ENCODE results near the gene LRMDA.
A peak's percentile ranks its signal among the peaks of the same experiment; 100 is the strongest.

The LRMDA gene

GRCh38 chr10:76327441-76327840, 896.0 kb downstream of the LRMDA start:
- no peak for TF ChIP-seq CTCF (IDR thresholded peaks at IDR 0.05; ENCODE audit: unreplicated experiment in 3 of 3)
- Mint-ChIP-seq H3K9me3 (no peaks in the 10 kb centered on the region), H3K36me3 (ENCODE audit: low read depth) (no peaks in the 10 kb centered on the region), H3K27ac (no peak overlapping the region), H3K27me3 (ENCODE audit: low read depth) (peaks cover 6% of the 10 kb centered on the region), H3K4me3 (no peak overlapping the region), H3K4me1 (peaks cover 39% of the 10 kb centered on the region)

GRCh38 chr10:76328348-76328747, 896.9 kb downstream of the LRMDA start:
- Mint-ChIP-seq H3K27me3 (ENCODE audit: low read depth) (peaks cover 6% of the 10 kb centered on the region), H3K4me1 (peaks cover 47% of the 10 kb centered on the region), H3K9me3 (no peaks in the 10 kb centered on the region), H3K27ac (no peak overlapping the region), H3K36me3 (ENCODE audit: low read depth) (no peaks in the 10 kb centered on the region), H3K4me3 (no peak overlapping the region)
- TF ChIP-seq CTCF (IDR thresholded peaks at IDR 0.05; ENCODE audit: unreplicated experiment in 3 of 3) = no peak

- peaks cover 55% of the 10 kb centered on the region for H3K4me1 Mint-ChIP-seq
- H3K36me3 Mint-ChIP-seq (ENCODE audit: low read depth) = no peaks in the 10 kb centered on the region
- peak overlapping the region in 2 of 3 experiments; percentile 32 to 67 for H3K27ac Mint-ChIP-seq
- H3K4me3 Mint-ChIP-seq = no peak overlapping the region
- TF ChIP-seq CTCF (IDR thresholded peaks at IDR 0.05; ENCODE audit: unreplicated experiment in 3 of 3) = no peak
- H3K27me3 Mint-ChIP-seq (ENCODE audit: low read depth) = peaks cover 6% of the 10 kb centered on the region
- H3K9me3 Mint-ChIP-seq = no peaks in the 10 kb centered on the region
These were observed 898.6 kb downstream of the LRMDA start for GRCh38 chr10:76329891-76330575.

- H3K36me3 Mint-ChIP-seq (ENCODE audit: low read depth) = no peaks in the 10 kb centered on the region
- peak overlapping the region in 2 of 3 experiments; percentile 16 to 21 for H3K27ac Mint-ChIP-seq
- no peaks in the 10 kb centered on the region for H3K9me3 Mint-ChIP-seq
- no peak overlapping the region for H3K4me3 Mint-ChIP-seq
- H3K27me3 Mint-ChIP-seq (ENCODE audit: low read depth) = peaks cover 6% of the 10 kb centered on the region
- H3K4me1 Mint-ChIP-seq = peaks cover 65% of the 10 kb centered on the region
- no peak for TF ChIP-seq CTCF (IDR thresholded peaks at IDR 0.05; ENCODE audit: unreplicated experiment in 3 of 3)
These were observed 900.3 kb downstream of the LRMDA start for GRCh38 chr10:76331742-76332141.

GRCh38 chr10:76333326-76333725, 901.9 kb downstream of the LRMDA start:
- peak overlapping the region; percentile 65 to 94 (median 70) for H3K27ac Mint-ChIP-seq
- H3K36me3 Mint-ChIP-seq (ENCODE audit: low read depth) = peaks cover 5% of the 10 kb centered on the region
- H3K4me1 Mint-ChIP-seq = peaks cover 71% of the 10 kb centered on the region
- H3K4me3 Mint-ChIP-seq = no peak overlapping the region
- peaks cover 4% of the 10 kb centered on the region for H3K9me3 Mint-ChIP-seq
- no peak for TF ChIP-seq CTCF (IDR thresholded peaks at IDR 0.05; ENCODE audit: unreplicated experiment in 3 of 3)
- H3K27me3 Mint-ChIP-seq (ENCODE audit: low read depth) = peaks cover 6% of the 10 kb centered on the region

GRCh38 chr10:76333796-76334195, 902.4 kb downstream of the LRMDA start:
- no peak overlapping the region for H3K4me3 Mint-ChIP-seq
- H3K9me3 Mint-ChIP-seq = peaks cover 4% of the 10 kb centered on the region
- no peak for TF ChIP-seq CTCF (IDR thresholded peaks at IDR 0.05; ENCODE audit: unreplicated experiment in 3 of 3)
- peak overlapping the region; percentile 65 to 94 (median 70) for H3K27ac Mint-ChIP-seq
- peaks cover 5% of the 10 kb centered on the region for H3K36me3 Mint-ChIP-seq (ENCODE audit: low read depth)
- peaks cover 6% of the 10 kb centered on the region for H3K27me3 Mint-ChIP-seq (ENCODE audit: low read depth)
- peaks cover 71% of the 10 kb centered on the region for H3K4me1 Mint-ChIP-seq
